Measurements from ENCODE around the gene HAUS8.

Gene HAUS8

GRCh38 chr19:17076543-17076991 is 1.3 kb upstream of the HAUS8 start:
- H3K27ac ChIP-seq (ENCODE audit: low read depth, low read length): no peak overlapping the region
- H3K4me3 ChIP-seq (ENCODE audit: low read depth in 1 of 2, low read length in 2 of 2): peak overlapping the region; percentile 92 to 93
- H3K9ac ChIP-seq (ENCODE audit: low read depth in 1 of 2, low read length in 2 of 2): peak overlapping the region; percentile 77 to 91
- H3K9me3 ChIP-seq (ENCODE audit: control insufficient read depth in 1 of 2, low read length in 2 of 2): no peaks in the 10 kb centered on the region
- peaks cover 0 to 5% of the 10 kb centered on the region in 2 donors for H3K36me3 ChIP-seq (ENCODE audit: control insufficient read depth in 1 of 2, insufficient read depth in 2 of 2, low read length in 2 of 2)
- H3K27me3 ChIP-seq (ENCODE audit: control insufficient read depth in 1 of 2, insufficient read depth in 2 of 2, low read length in 2 of 2): no peaks in the 10 kb centered on the region
- peaks cover 35 to 46% of the 10 kb centered on the region in 2 donors for H3K4me1 ChIP-seq (ENCODE audit: control insufficient read depth in 1 of 2, insufficient read depth in 2 of 2, low read length in 2 of 2)

GRCh38 chr19:17075864-17076542 is 751 bp upstream of the HAUS8 start:
- H3K36me3 ChIP-seq (ENCODE audit: control insufficient read depth in 1 of 2, insufficient read depth in 2 of 2, low read length in 2 of 2): peaks cover 0 to 5% of the 10 kb centered on the region in 2 donors
- H3K9ac ChIP-seq (ENCODE audit: low read depth in 1 of 2, low read length in 2 of 2): peak overlapping the region; percentile 77 to 91
- no peaks in the 10 kb centered on the region for H3K27me3 ChIP-seq (ENCODE audit: control insufficient read depth in 1 of 2, insufficient read depth in 2 of 2, low read length in 2 of 2)
- peak overlapping the region; percentile 72 for H3K27ac ChIP-seq (ENCODE audit: low read depth, low read length)
- H3K4me1 ChIP-seq (ENCODE audit: control insufficient read depth in 1 of 2, insufficient read depth in 2 of 2, low read length in 2 of 2): peaks cover 35 to 52% of the 10 kb centered on the region in 2 donors
- peak overlapping the region; percentile 92 to 93 for H3K4me3 ChIP-seq (ENCODE audit: low read depth in 1 of 2, low read length in 2 of 2)
- H3K9me3 ChIP-seq (ENCODE audit: control insufficient read depth in 1 of 2, low read length in 2 of 2): no peaks in the 10 kb centered on the region

- Histone ChIP-seq H3K27ac (ENCODE audit: low read depth, low read length) (peak overlapping the region; percentile 62), H3K9me3 (ENCODE audit: control insufficient read depth in 1 of 2, low read length in 2 of 2) (no peaks in the 10 kb centered on the region), H3K9ac (ENCODE audit: low read depth in 1 of 2, low read length in 2 of 2) (peak overlapping the region; percentile 85 to 95), H3K36me3 (ENCODE audit: control insufficient read depth in 1 of 2, insufficient read depth in 2 of 2, low read length in 2 of 2) (peaks cover 0 to 10% of the 10 kb centered on the region in 2 donors), H3K27me3 (ENCODE audit: control insufficient read depth in 1 of 2, insufficient read depth in 2 of 2, low read length in 2 of 2) (no peaks in the 10 kb centered on the region), H3K4me3 (ENCODE audit: low read depth in 1 of 2, low read length in 2 of 2) (peak overlapping the region; percentile 96 to 97), H3K4me1 (ENCODE audit: control insufficient read depth in 1 of 2, insufficient read depth in 2 of 2, low read length in 2 of 2) (peaks cover 35 to 47% of the 10 kb centered on the region in 2 donors)
Measured at GRCh38 chr19:17074634-17075034, 618 bp downstream of the HAUS8 start.

- H3K36me3 ChIP-seq (ENCODE audit: control insufficient read depth in 1 of 2, insufficient read depth in 2 of 2, low read length in 2 of 2): peaks cover 0 to 11% of the 10 kb centered on the region in 2 donors
- no peaks in the 10 kb centered on the region for H3K9me3 ChIP-seq (ENCODE audit: control insufficient read depth in 1 of 2, low read length in 2 of 2)
- peak overlapping the region; percentile 96 to 97 for H3K4me3 ChIP-seq (ENCODE audit: low read depth in 1 of 2, low read length in 2 of 2)
- no peak overlapping the region for H3K27ac ChIP-seq (ENCODE audit: low read depth, low read length)
- H3K9ac ChIP-seq (ENCODE audit: low read depth in 1 of 2, low read length in 2 of 2): peak overlapping the region; percentile 85 to 95
- H3K4me1 ChIP-seq (ENCODE audit: control insufficient read depth in 1 of 2, insufficient read depth in 2 of 2, low read length in 2 of 2): peaks cover 32 to 41% of the 10 kb centered on the region in 2 donors
- H3K27me3 ChIP-seq (ENCODE audit: control insufficient read depth in 1 of 2, insufficient read depth in 2 of 2, low read length in 2 of 2): no peaks in the 10 kb centered on the region
Measured at GRCh38 chr19:17073869-17074633, 1.2 kb downstream of the HAUS8 start.

GRCh38 chr19:17070912-17071311 is 4.3 kb downstream of the HAUS8 start:
- Histone ChIP-seq H3K9me3 (ENCODE audit: control insufficient read depth in 1 of 2, low read length in 2 of 2) (no peaks in the 10 kb centered on the region), H3K36me3 (ENCODE audit: control insufficient read depth in 1 of 2, insufficient read depth in 2 of 2, low read length in 2 of 2) (peaks cover 0 to 25% of the 10 kb centered on the region in 2 donors), H3K27ac (ENCODE audit: low read depth, low read length) (no peak overlapping the region), H3K27me3 (ENCODE audit: control insufficient read depth in 1 of 2, insufficient read depth in 2 of 2, low read length in 2 of 2) (no peaks in the 10 kb centered on the region), H3K9ac (ENCODE audit: low read depth in 1 of 2, low read length in 2 of 2) (no peak overlapping the region), H3K4me1 (ENCODE audit: control insufficient read depth in 1 of 2, insufficient read depth in 2 of 2, low read length in 2 of 2) (peaks cover 13 to 21% of the 10 kb centered on the region in 2 donors), H3K4me3 (ENCODE audit: low read depth in 1 of 2, low read length in 2 of 2) (no peak overlapping the region)

- no peak overlapping the region for H3K4me3 ChIP-seq (ENCODE audit: low read depth in 1 of 2, low read length in 2 of 2)
- peaks cover 0 to 25% of the 10 kb centered on the region in 2 donors for H3K36me3 ChIP-seq (ENCODE audit: control insufficient read depth in 1 of 2, insufficient read depth in 2 of 2, low read length in 2 of 2)
- H3K27me3 ChIP-seq (ENCODE audit: control insufficient read depth in 1 of 2, insufficient read depth in 2 of 2, low read length in 2 of 2): no peaks in the 10 kb centered on the region
- H3K4me1 ChIP-seq (ENCODE audit: control insufficient read depth in 1 of 2, insufficient read depth in 2 of 2, low read length in 2 of 2): peaks cover 13 to 21% of the 10 kb centered on the region in 2 donors
- H3K9me3 ChIP-seq (ENCODE audit: control insufficient read depth in 1 of 2, low read length in 2 of 2): no peaks in the 10 kb centered on the region
- H3K27ac ChIP-seq (ENCODE audit: low read depth, low read length): no peak overlapping the region
- no peak overlapping the region for H3K9ac ChIP-seq (ENCODE audit: low read depth in 1 of 2, low read length in 2 of 2)
Measured at GRCh38 chr19:17070421-17070820, 4.8 kb downstream of the HAUS8 start.

- H3K27ac ChIP-seq (ENCODE audit: low read depth, low read length): no peak overlapping the region
- no peaks in the 10 kb centered on the region for H3K9me3 ChIP-seq (ENCODE audit: control insufficient read depth in 1 of 2, low read length in 2 of 2)
- no peak overlapping the region for H3K9ac ChIP-seq (ENCODE audit: low read depth in 1 of 2, low read length in 2 of 2)
- no peaks in the 10 kb centered on the region for H3K27me3 ChIP-seq (ENCODE audit: control insufficient read depth in 1 of 2, insufficient read depth in 2 of 2, low read length in 2 of 2)
- peaks cover 6 to 16% of the 10 kb centered on the region in 2 donors for H3K4me1 ChIP-seq (ENCODE audit: control insufficient read depth in 1 of 2, insufficient read depth in 2 of 2, low read length in 2 of 2)
- H3K4me3 ChIP-seq (ENCODE audit: low read depth in 1 of 2, low read length in 2 of 2): no peak overlapping the region
- H3K36me3 ChIP-seq (ENCODE audit: control insufficient read depth in 1 of 2, insufficient read depth in 2 of 2, low read length in 2 of 2): peaks cover 0 to 32% of the 10 kb centered on the region in 2 donors
Measured at GRCh38 chr19:17069193-17069592, 6.1 kb downstream of the HAUS8 start.

GRCh38 chr19:17063428-17063827 is 11.8 kb downstream of the HAUS8 start:
- H3K36me3 ChIP-seq (ENCODE audit: control insufficient read depth in 1 of 2, insufficient read depth in 2 of 2, low read length in 2 of 2): peaks cover under 1 to 41% of the 10 kb centered on the region in 2 donors
- H3K9ac ChIP-seq (ENCODE audit: low read depth in 1 of 2, low read length in 2 of 2): no peak overlapping the region
- no peak overlapping the region for H3K27ac ChIP-seq (ENCODE audit: low read depth, low read length)
- H3K4me3 ChIP-seq (ENCODE audit: low read depth in 1 of 2, low read length in 2 of 2): no peak overlapping the region
- H3K27me3 ChIP-seq (ENCODE audit: control insufficient read depth in 1 of 2, insufficient read depth in 2 of 2, low read length in 2 of 2): no peaks in the 10 kb centered on the region
- peaks cover 4 to 7% of the 10 kb centered on the region in 2 donors for H3K4me1 ChIP-seq (ENCODE audit: control insufficient read depth in 1 of 2, insufficient read depth in 2 of 2, low read length in 2 of 2)
- H3K9me3 ChIP-seq (ENCODE audit: control insufficient read depth in 1 of 2, low read length in 2 of 2): no peaks in the 10 kb centered on the region

- Histone ChIP-seq H3K27me3 (ENCODE audit: control insufficient read depth in 1 of 2, insufficient read depth in 2 of 2, low read length in 2 of 2) (no peaks in the 10 kb centered on the region), H3K9me3 (ENCODE audit: control insufficient read depth in 1 of 2, low read length in 2 of 2) (no peaks in the 10 kb centered on the region), H3K9ac (ENCODE audit: low read depth in 1 of 2, low read length in 2 of 2) (no peak overlapping the region), H3K36me3 (ENCODE audit: control insufficient read depth in 1 of 2, insufficient read depth in 2 of 2, low read length in 2 of 2) (peaks cover 9 to 48% of the 10 kb centered on the region in 2 donors), H3K4me3 (ENCODE audit: low read depth in 1 of 2, low read length in 2 of 2) (no peak overlapping the region), H3K4me1 (ENCODE audit: control insufficient read depth in 1 of 2, insufficient read depth in 2 of 2, low read length in 2 of 2) (peaks cover 3 to 4% of the 10 kb centered on the region in 2 donors), H3K27ac (ENCODE audit: low read depth, low read length) (no peak overlapping the region)
Measured at GRCh38 chr19:17061691-17062090, 13.6 kb downstream of the HAUS8 start.

GRCh38 chr19:17061205-17061604 is 14.0 kb downstream of the HAUS8 start:
- Histone ChIP-seq H3K27ac (ENCODE audit: low read depth, low read length) (no peak overlapping the region), H3K4me1 (ENCODE audit: control insufficient read depth in 1 of 2, insufficient read depth in 2 of 2, low read length in 2 of 2) (peaks cover 3 to 4% of the 10 kb centered on the region in 2 donors), H3K9ac (ENCODE audit: low read depth in 1 of 2, low read length in 2 of 2) (no peak overlapping the region)

More at GRCh38 chr19:17061205-17061604, 14.0 kb downstream of the HAUS8 start:
- peaks cover 9 to 43% of the 10 kb centered on the region in 2 donors for H3K36me3 ChIP-seq (ENCODE audit: control insufficient read depth in 1 of 2, insufficient read depth in 2 of 2, low read length in 2 of 2)
- H3K9me3 ChIP-seq (ENCODE audit: control insufficient read depth in 1 of 2, low read length in 2 of 2): no peaks in the 10 kb centered on the region
- H3K4me3 ChIP-seq (ENCODE audit: low read depth in 1 of 2, low read length in 2 of 2): no peak overlapping the region
- H3K27me3 ChIP-seq (ENCODE audit: control insufficient read depth in 1 of 2, insufficient read depth in 2 of 2, low read length in 2 of 2): no peaks in the 10 kb centered on the region

Data from duodenal mucosa (tissue), 2 donors.